Epithelial cell of esophagus (primary cell): Measurements from ENCODE around the gene SLC38A7.
A peak's percentile ranks its signal among the peaks of the same experiment; 100 is the strongest.
"Not testable (repeated sequence)": the region's sequence is repeated elsewhere in the genome, so short reads cannot be mapped to it uniquely, and the experiment has no call there.

Source experiments
- DNase-seq: peaks from one replicate; pipeline ENCODE4 v3.0.0; 2010; ENCODE audit warnings: low read depth
- H3K4me3 ChIP-seq: 2 replicates; pipeline ENCODE4 v1.5.1; 2011; ENCODE audit warnings: mild to moderate bottlenecking, low read length, control low read depth
- TF ChIP-seq, protein P1 (sequence below): IDR thresholded peaks from 2 replicates; pipeline ENCODE4 v1.5.1; 2011; ENCODE audit warnings: low read depth, mild to moderate bottlenecking, low read length, control low read depth, inconsistent platforms; ENCODE audit not compliant: insufficient read depth; ENCODE audit errors: missing control alignments

The SLC38A7 gene

DNA sequence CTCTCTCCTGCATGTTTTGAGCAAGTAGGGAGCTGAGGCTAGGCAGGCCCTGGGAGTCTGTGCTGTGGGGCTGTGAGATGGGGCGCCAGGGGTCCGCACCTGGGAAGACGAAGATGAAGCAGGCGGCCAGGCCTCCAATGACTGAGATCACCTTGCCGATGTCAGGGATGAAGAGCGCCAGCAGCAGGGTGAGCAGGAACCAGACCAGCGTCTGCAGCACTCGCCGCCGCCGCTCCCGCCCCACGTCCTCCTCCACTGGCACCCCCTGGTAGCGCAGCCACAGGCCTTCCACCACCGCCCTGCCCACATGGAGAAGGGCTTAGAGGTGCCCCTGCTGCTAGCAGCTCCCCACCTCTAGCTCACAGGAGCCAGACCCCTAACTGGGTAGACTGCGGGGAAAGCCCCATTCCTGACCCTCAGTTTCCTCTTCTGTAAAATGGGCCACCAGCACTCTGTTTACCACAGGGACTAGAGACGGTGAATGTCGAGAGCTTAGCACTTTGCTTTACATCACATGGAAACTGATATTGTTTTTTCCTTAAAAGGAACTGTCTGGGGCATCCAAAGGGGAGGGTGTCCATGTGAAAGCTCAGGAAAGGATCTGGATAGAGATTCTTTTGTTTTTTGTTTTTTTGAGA, 13.5 kb downstream of the SLC38A7 start:
- H3K4me3 ChIP-seq = no peak overlapping the region
- TF ChIP-seq, protein P1, sequence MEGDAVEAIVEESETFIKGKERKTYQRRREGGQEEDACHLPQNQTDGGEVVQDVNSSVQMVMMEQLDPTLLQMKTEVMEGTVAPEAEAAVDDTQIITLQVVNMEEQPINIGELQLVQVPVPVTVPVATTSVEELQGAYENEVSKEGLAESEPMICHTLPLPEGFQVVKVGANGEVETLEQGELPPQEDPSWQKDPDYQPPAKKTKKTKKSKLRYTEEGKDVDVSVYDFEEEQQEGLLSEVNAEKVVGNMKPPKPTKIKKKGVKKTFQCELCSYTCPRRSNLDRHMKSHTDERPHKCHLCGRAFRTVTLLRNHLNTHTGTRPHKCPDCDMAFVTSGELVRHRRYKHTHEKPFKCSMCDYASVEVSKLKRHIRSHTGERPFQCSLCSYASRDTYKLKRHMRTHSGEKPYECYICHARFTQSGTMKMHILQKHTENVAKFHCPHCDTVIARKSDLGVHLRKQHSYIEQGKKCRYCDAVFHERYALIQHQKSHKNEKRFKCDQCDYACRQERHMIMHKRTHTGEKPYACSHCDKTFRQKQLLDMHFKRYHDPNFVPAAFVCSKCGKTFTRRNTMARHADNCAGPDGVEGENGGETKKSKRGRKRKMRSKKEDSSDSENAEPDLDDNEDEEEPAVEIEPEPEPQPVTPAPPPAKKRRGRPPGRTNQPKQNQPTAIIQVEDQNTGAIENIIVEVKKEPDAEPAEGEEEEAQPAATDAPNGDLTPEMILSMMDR = no peak
- DNase-seq = no peak

DNA sequence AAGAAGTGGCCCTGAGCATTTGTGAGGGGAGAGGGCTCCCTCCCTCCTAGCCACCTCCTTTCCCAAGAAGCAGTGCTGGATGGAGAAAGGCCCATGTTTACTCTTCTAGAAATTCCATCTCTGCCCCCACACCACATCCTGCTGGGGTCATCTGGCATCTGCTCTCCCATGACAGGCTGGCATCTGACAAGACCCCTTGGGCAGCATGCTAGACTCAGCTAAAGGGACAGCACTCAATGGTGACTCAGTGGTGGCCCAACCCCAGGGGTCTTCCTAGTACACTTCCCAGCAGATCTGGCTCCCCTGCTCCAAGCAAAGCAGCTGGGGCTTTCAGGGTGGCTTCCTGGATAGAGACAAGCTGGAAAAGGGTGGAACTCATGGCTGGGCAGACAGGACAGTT, 14.4 kb downstream of the SLC38A7 start:
- DNase-seq = no peak
- TF ChIP-seq, protein P1 = no peak
- no peak overlapping the region for H3K4me3 ChIP-seq

DNA sequence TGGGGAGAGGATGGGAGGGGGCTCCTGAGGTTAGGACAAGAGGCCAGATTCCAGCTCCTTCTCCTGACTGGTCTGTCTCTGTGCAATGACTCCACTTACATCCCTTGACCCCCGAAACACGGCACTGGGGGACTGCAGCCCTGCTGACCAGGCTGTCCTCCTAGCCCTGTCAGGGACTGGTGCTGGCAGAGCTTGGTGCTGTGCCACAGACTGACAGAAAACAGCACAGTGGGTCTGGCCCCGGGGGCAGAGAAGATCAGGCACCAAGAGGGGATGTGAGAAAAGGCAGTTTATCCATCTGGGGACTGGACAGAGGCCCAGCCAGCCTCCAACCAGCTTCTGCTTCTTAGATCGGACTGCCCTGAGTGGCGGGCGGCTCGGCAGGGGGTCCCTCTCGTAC, 19.4 kb downstream of the SLC38A7 start:
- DNase-seq = no peak
- no peak overlapping the region for H3K4me3 ChIP-seq
- TF ChIP-seq, protein P1 = no peak

DNA sequence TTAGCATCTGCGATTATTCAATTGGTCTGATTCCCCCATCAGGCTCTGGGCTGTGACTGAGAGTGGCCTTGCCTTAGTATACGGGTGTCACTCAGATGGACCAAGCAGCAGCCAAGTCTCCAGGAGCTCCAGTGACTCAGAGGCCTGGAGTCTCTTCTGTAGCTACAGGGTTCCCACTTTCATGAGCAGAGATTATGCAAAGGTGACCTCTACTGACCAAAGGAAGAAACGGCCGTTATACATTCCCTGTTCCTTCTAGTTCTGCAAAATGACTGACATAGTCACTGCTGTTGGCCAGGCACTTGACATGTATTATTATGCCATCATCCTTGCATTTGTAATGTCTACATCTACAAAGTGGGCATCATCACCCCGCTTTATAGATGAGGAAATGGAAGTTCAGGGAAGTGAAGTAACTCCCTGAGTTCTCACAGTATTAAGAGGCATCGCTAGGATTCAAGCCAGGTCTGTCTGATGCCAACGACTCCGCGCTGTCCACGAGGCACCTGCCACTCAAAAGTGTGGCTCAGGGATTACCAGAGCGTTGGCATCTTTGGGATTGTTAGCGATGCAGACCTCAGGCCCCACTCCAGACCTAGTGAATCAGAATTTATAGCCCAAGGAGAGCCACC, 23.3 kb downstream of the SLC38A7 start:
- DNase-seq = peak; percentile 87
- TF ChIP-seq, protein P1 = peak; percentile 77
- H3K4me3 ChIP-seq = no peak overlapping the region

DNA sequence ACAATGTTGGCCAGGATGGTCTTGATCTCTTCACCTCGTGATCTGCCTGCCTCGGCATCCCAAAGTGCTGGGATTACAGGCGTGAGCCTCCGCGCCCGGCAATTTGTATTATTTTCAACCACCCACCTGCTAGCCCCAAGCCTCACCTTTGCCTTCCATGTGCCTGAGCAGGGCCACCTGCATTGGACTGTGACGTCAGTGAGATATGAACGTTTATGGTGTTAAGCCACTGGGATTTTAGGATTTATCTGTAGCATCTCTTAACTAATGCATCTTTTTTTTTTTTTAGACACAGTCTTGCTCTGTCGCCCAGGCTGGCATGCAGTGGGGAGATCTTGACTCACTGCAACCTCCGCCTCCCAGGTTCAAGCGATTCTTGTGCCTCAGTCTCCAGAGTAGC, 24.7 kb downstream of the SLC38A7 start:
- DNase-seq, H3K4me3 ChIP-seq: not testable (repeated sequence)

DNA sequence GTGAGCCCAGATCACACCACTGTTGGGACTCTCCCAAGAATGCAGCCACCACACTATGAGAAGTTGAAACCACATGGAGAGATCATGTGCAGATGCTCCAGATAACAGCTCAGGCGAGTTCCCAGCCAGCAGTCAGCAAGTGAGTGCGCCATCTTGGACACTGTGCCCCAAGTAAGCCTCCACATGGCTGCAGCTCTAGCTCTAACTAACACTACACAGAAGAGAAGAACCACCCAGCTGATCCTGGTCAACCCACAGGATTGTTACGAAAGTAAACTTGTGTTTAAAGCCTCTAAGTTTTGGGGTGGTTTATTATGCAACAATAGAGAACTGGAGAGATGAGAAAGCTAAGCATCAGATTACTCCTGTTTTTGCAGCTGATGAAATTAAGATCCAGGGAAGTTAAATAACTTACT, 25.8 kb downstream of the SLC38A7 start:
- H3K4me3 ChIP-seq = no peak overlapping the region
- DNase-seq = no peak
- TF ChIP-seq, protein P1 = no peak

DNA sequence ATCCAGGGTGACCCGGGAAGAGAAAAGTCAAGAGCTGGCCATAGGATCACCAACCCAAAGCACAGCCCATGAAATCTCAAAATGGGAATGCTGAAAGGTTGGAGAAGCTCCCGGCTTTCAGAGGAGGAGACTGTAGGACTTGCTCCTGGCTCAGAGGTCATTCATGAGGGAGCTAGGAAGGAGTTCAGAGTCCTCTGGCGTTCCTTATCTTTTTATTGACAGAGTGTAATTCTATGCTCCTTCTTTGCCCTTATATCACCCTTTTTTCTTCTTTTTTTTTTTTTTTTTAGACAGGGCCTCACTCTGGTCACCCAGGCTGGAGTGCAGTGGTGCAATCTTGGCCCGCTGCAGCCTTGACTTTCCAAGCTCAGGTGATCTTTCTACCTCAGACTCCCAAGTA, 27.7 kb downstream of the SLC38A7 start:
- DNase-seq = no peak
- TF ChIP-seq, protein P1 = no peak
- no peak overlapping the region for H3K4me3 ChIP-seq

DNA sequence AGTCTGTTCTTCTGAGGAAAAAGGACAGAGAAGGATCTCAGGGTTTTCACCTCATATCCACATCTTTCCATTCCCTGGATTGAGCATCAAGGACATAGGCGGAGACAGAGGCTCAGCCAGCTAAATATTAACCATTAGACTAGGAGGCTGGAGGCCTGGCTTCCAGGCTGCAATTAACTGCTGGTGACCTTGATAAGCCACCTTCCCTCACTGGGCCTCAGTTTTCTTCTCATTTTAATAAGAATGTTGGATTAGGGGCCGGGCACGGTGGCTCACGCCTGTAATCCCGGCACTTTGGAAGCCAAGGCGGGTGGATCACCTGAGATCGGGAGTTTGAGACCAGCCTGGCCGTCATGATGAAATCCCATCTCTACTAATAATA, 29.4 kb downstream of the SLC38A7 start:
- TF ChIP-seq, protein P1 = no peak
- H3K4me3 ChIP-seq = no peak overlapping the region
- DNase-seq = no peak
